Breast epithelium (tissue), 4 donors: ENCODE results near the gene PALM3. TPM values are rescaled to one million over a fixed set of nuclear protein-coding genes. Genes with fewer than 3 reads are reported as not detected.

Experiments
- DNase-seq, 2 donors: peaks; one replicate each; pipeline ENCODE4 v3.0.0-alpha.2; 2019; ENCODE audit warnings: low spot score in 2 of 2
- H3K27ac ChIP-seq, 2 donors: fragments of 200-600 bp; sonication (generic) in 1 of 2; one replicate each; pipeline ENCODE4 v1.5.1; 2016 to 2019; ENCODE audit warnings: mild to moderate bottlenecking in 1 of 2
- H3K27me3 ChIP-seq, 2 donors: fragments of 200-600 bp; sonication (generic) in 1 of 2; one replicate each; pipeline versions ENCODE4 v1.5.1 to v1.6.0; 2017 to 2019; ENCODE audit warnings: control low read depth in 1 of 2, mild to moderate bottlenecking in 1 of 2
- H3K36me3 ChIP-seq: fragments of 200-600 bp; one replicate; pipeline ENCODE4 v1.5.1; 2019
- H3K4me1 ChIP-seq, 2 donors: fragments of 200-600 bp; sonication (generic); one replicate each; pipeline ENCODE4 v1.5.1; 2016 to 2019; ENCODE audit warnings: control low read depth in 1 of 2
- H3K4me3 ChIP-seq, 3 donors: fragments of 200-600 bp; sonication (generic); 1 replicate in 2 of 3; 2 replicates in 1 of 3; pipeline ENCODE4 v1.5.1; 2016 to 2019; ENCODE audit warnings: mild to moderate bottlenecking in 3 of 3, moderate library complexity in 2 of 3
- H3K9me3 ChIP-seq, 2 donors: fragments of 200-600 bp; sonication (generic) in 1 of 2; one replicate each; pipeline ENCODE4 v1.5.1; 2016 to 2019; ENCODE audit warnings: control low read depth in 1 of 2
- POLR2A ChIP-seq: fragments of 450-650 bp; IDR thresholded peaks from one replicate; pipeline ENCODE4 v1.6.1; 2016; ENCODE audit warnings: antibody characterized with exemption, mild to moderate bottlenecking, moderate library complexity
- POLR2AphosphoS5 ChIP-seq, 3 donors: sonication (generic); formaldehyde crosslinking; IDR thresholded peaks; one replicate each; pipeline ENCODE4 v1.6.1; 2017; ENCODE audit warnings: antibody characterized with exemption in 3 of 3
- intact Hi-C: fragments of 100-400 bp; cut with DNase I; formaldehyde crosslinking; loops from one replicate; pipeline ENCODE4 v1.15.1; 2023; ENCODE audit warnings: low total_unique reads
- total RNA-seq, 3 donors: library from RNA; depleted of rRNA; stranded (reverse); fragments of >200 nt; gene quantifications; one replicate each; pipeline ENCODE4 v1.1.0, GENCODE V29; 2016
- TF ChIP-seq, protein P1 (sequence below), 3 donors: fragments of 450-650 bp; IDR thresholded peaks; one replicate each; pipeline ENCODE4 v1.5.1; 2016 to 2017; ENCODE audit warnings: antibody characterized with exemption in 3 of 3, mild to moderate bottlenecking in 3 of 3, moderate library complexity in 3 of 3

Gene PALM3
- total RNA-seq, 3 donors from 2014 or later, result 2.5 to 3.9 TPM; not detected in 1

DNA sequence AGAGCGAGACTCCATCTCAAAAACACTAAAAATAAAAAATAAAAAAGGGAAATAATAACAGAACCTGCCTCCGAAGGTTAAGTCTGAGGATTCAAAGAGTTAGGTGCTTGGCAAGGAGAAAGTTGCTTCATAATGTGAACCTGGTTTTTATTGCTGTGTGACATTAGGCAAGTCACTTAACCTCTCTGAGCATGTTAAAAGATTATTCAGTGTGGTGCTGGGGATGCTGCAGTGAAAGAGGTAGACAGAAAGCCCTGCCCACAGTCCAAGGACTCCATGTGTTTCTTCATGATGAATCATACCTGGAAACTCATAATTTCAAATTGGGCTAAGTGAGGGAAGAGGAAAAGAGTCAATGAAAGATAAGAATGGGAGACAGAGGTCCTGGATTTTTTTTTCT is 27.9 kb downstream of the PALM3 start:
- no peaks in the 10 kb centered on the region for H3K9me3 ChIP-seq
- TF ChIP-seq, protein P1, sequence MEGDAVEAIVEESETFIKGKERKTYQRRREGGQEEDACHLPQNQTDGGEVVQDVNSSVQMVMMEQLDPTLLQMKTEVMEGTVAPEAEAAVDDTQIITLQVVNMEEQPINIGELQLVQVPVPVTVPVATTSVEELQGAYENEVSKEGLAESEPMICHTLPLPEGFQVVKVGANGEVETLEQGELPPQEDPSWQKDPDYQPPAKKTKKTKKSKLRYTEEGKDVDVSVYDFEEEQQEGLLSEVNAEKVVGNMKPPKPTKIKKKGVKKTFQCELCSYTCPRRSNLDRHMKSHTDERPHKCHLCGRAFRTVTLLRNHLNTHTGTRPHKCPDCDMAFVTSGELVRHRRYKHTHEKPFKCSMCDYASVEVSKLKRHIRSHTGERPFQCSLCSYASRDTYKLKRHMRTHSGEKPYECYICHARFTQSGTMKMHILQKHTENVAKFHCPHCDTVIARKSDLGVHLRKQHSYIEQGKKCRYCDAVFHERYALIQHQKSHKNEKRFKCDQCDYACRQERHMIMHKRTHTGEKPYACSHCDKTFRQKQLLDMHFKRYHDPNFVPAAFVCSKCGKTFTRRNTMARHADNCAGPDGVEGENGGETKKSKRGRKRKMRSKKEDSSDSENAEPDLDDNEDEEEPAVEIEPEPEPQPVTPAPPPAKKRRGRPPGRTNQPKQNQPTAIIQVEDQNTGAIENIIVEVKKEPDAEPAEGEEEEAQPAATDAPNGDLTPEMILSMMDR (IDR thresholded peaks at IDR 0.05), result no peak
- TF ChIP-seq POLR2A, result no peak
- no peak for TF ChIP-seq POLR2AphosphoS5 (IDR thresholded peaks at IDR 0.05)
- DNase-seq, result no peak
- peaks cover 0 to 4% of the 10 kb centered on the region in 2 donors for H3K4me1 ChIP-seq
- intact Hi-C loops, result no loop called here
- H3K27me3 ChIP-seq, result no peaks in the 10 kb centered on the region
- H3K4me3 ChIP-seq, result no peak overlapping the region
- H3K27ac ChIP-seq, result no peak overlapping the region
- H3K36me3 ChIP-seq, result no peaks in the 10 kb centered on the region

DNA sequence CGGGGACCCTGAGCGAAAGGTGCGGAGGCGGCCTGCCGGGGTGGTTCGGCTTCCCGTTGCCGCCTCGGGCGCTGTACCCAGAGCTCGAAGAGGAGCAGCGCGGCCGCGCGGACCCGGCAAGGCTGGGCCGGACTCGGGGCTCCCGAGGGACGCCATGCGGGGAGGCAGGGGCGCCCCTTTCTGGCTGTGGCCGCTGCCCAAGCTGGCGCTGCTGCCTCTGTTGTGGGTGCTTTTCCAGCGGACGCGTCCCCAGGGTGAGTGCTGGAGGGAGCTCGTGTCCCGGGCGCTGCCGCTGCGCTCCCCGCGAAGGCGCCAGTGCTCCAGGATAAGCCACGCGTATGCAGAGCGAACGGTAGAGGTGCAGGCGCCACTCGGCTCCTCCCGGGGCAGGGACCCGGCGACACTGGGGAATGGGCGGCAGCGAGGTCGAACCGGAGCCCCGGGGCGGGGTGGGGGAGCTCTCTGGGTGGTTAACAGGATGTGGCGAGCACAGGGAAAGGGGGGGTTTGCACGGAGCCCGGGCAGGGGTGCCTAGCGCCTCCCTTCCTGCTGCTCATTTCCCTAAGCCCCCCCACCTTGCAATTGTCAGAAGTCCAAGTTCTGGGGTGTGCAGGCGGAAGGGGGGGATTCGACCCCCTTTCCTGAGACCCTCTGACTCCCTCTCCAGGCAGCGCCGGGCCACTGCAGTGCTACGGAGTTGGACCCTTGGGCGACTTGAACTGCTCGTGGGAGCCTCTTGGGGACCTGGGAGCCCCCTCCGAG is 30.0 kb downstream of the PALM3 start, which contains the start of gene IL27RA:
Gene IL27RA (plus strand): TSS at position 44 of the 762 bp plus-strand sequence. CDS start 111 bp downstream, at position 155.
- peak in 1 of 2 donors; percentile 36 for DNase-seq
- H3K9me3 ChIP-seq, result no peaks in the 10 kb centered on the region
- intact Hi-C loops, result no loop called here
- peak within 1 kb of the TSS; percentile 57 to 78 (median 66) for H3K4me3 ChIP-seq
- TF ChIP-seq, protein P1 (IDR thresholded peaks at IDR 0.05), result peak in 2 of 3 donors; percentile 38 to 68
- TF ChIP-seq POLR2AphosphoS5 (IDR thresholded peaks at IDR 0.05) (peak in 1 of 3 donors; percentile 17), POLR2A (no peak)
- H3K4me1 ChIP-seq, result peaks cover 0 to 4% of the 10 kb centered on the region in 2 donors
- H3K36me3 ChIP-seq, result no peaks in the 10 kb centered on the region
- no peaks in the 10 kb centered on the region for H3K27me3 ChIP-seq
- H3K27ac ChIP-seq, result peak within 1 kb of the TSS; percentile 75 to 79

DNA sequence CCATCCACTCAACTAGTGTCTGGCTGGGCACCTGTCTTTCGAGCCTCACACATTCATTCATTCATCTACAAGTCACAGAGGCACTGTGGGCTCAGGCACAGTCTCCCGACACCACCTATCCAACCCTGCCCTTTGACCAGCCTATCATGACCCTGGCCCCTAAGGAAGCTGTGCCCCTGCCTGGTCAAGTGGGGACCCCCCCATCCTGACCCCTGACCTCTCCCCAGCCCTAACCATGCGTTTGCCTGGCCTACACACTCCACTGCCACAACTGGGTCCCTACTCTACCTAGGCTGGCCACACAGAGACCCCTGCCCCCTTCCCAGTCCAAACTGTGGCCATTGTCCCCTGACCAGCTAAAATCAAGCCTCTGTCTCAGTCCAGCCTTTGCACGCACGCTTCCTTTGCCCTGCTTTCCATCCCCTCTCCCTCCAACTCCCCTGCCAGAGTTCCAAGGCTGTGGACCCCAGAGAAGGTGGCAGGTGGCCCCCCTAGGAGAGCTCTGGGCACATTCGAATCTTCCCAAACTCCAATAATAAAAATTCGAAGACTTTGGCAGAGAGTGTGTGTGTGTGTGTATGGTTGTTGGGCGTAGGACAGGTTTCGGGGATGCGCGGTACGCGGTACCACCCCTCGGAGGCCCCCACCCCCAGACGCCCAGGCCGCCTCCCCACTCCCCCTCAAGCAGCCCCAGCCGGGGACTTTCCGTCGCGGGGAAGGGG is 30.7 kb downstream of the PALM3 start:
- no peaks in the 10 kb centered on the region for H3K9me3 ChIP-seq
- peak overlapping the region; percentile 75 to 79 for H3K27ac ChIP-seq
- H3K4me3 ChIP-seq, result peak overlapping the region; percentile 57 to 78 (median 66)
- H3K4me1 ChIP-seq, result peaks cover 0 to 4% of the 10 kb centered on the region in 2 donors
- DNase-seq, result no peak
- no peaks in the 10 kb centered on the region for H3K27me3 ChIP-seq
- H3K36me3 ChIP-seq, result no peaks in the 10 kb centered on the region
- intact Hi-C loops, result no loop called here
- TF ChIP-seq POLR2A, result no peak
- TF ChIP-seq POLR2AphosphoS5 (IDR thresholded peaks at IDR 0.05), result no peak
- TF ChIP-seq, protein P1 (IDR thresholded peaks at IDR 0.05), result no peak

DNA sequence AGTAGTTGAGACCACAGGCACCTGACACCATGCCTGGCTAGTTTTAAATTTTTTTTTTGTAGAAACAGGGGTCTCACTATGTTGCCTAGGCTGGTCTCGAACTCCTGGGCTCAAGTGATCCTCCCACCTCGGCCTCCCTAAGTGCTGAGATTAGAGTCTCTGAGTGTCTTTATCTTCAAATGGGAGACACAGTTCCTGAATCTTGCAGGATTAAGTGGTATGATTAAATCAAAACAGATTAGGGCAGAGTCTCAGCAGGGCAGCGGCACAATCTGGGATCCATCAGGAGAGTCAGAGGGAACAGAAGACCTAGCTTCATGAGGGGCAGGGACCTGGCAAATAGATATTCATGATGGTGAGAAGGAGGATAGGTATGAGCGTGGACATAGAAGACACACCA is 33.0 kb downstream of the PALM3 start:
- intact Hi-C loops, result no loop called here
- TF ChIP-seq, protein P1 (IDR thresholded peaks at IDR 0.05), result no peak
- no peak for TF ChIP-seq POLR2A
- no peak for TF ChIP-seq POLR2AphosphoS5 (IDR thresholded peaks at IDR 0.05)
- no peak overlapping the region for H3K27ac ChIP-seq
- no peak for DNase-seq
- no peak overlapping the region for H3K4me3 ChIP-seq
- H3K9me3 ChIP-seq, result no peaks in the 10 kb centered on the region
- no peaks in the 10 kb centered on the region for H3K36me3 ChIP-seq
- peaks cover 0 to 4% of the 10 kb centered on the region in 2 donors for H3K4me1 ChIP-seq
- H3K27me3 ChIP-seq, result no peaks in the 10 kb centered on the region
